GM13977 (cell line): ENCODE results near the gene NTN1.
"Not testable (repeated sequence)": the region's sequence is repeated elsewhere in the genome, so short reads cannot be mapped to it uniquely, and the experiment has no call there.

Experiments used
- DNase-seq: peaks from one replicate; pipeline ENCODE4 v3.0.0; 2012; ENCODE audit warnings: low spot score
- CTCF ChIP-seq: IDR thresholded peaks from 2 replicates; pipeline ENCODE4 v1.5.1; 2012; ENCODE audit warnings: mild to moderate bottlenecking, control low read depth; ENCODE audit not compliant: insufficient read depth; ENCODE audit errors: extremely low read depth, missing control alignments
- in situ Hi-C: fragments of 300-500 bp; cut with MboI; formaldehyde crosslinking; loops from one replicate; pipeline ENCODE4 v1.12.0; 2022; ENCODE audit warnings: low sequenced_read_pairs, low pct_unique_long_range_greater_than_20kb, mixed read lengths, inconsistent platforms; ENCODE audit not compliant: unreplicated experiment

Gene NTN1

GRCh38 chr17:9104370-9105041, 83.2 kb downstream of the NTN1 start:
- DNase-seq, result no peak
- in situ Hi-C loops, result no loop called here
- TF ChIP-seq CTCF, result no peak

GRCh38 chr17:9105068-9105868, 84.0 kb downstream of the NTN1 start:
- no peak for DNase-seq
- TF ChIP-seq CTCF, result no peak
- in situ Hi-C loops, result no loop called here

- in situ Hi-C loops, DNase-seq: not testable (repeated sequence)
Observed at GRCh38 chr17:9106278-9106677, 85.0 kb downstream of the NTN1 start.

GRCh38 chr17:9107527-9107926, 86.2 kb downstream of the NTN1 start:
- in situ Hi-C loops, result no loop called here
- no peak for DNase-seq
- TF ChIP-seq CTCF, result no peak

GRCh38 chr17:9108146-9108545, 86.8 kb downstream of the NTN1 start:
- no peak for DNase-seq
- TF ChIP-seq CTCF, result no peak
- in situ Hi-C loops, result no loop called here

- TF ChIP-seq CTCF, result no peak
- in situ Hi-C loops, result no loop called here
- no peak for DNase-seq
Observed at GRCh38 chr17:9109933-9110332, 88.6 kb downstream of the NTN1 start.

- TF ChIP-seq CTCF, result no peak
- in situ Hi-C loops, result no loop called here
- no peak for DNase-seq
Observed at GRCh38 chr17:9110501-9110900, 89.2 kb downstream of the NTN1 start.
